Neural cell (in vitro differentiated cells): ENCODE measurements around the gene NRG2. TPM values are rescaled to one million over a fixed set of nuclear protein-coding genes. Genes with fewer than 3 reads are reported as not detected.

Source experiments
- H2AFZ ChIP-seq: fragments of 200-600, 300-800 bp; sonication (generic), shearing (Covaris generic); 2 replicates; pipeline ENCODE4 v1.6.0; 2014; ENCODE audit warnings: low read depth, mild to moderate bottlenecking, antibody characterized with exemption, low read length, moderate library complexity
- H3F3A ChIP-seq: fragments of 200-600 bp; shearing (Covaris generic); 2 replicates; pipeline ENCODE4 v1.6.1; 2016; ENCODE audit warnings: mild to moderate bottlenecking, moderate library complexity, mixed read lengths, antibody characterized with exemption, low read length; ENCODE audit not compliant: insufficient read depth, poor library complexity, severe bottlenecking
- H3K27ac ChIP-seq: fragments of 200-600, 300-800 bp; sonication (generic), shearing (Covaris generic); 2 replicates; pipeline ENCODE4 v1.5.1; 2014; ENCODE audit warnings: mild to moderate bottlenecking, low read length, moderate library complexity
- H3K27me3 ChIP-seq: fragments of 300-800, 200-600 bp; sonication (generic), shearing (Covaris generic); 2 replicates; pipeline ENCODE4 v1.6.0; 2014; ENCODE audit warnings: mild to moderate bottlenecking, low read depth, low read length, moderate library complexity; ENCODE audit not compliant: insufficient read depth
- H3K36me3 ChIP-seq: fragments of 300-800, 200-600 bp; sonication (generic), shearing (Covaris generic); 2 replicates; pipeline ENCODE4 v1.5.1; 2014; ENCODE audit warnings: mild to moderate bottlenecking, antibody characterized with exemption, low read length, moderate library complexity; ENCODE audit not compliant: insufficient read depth
- H3K4me2 ChIP-seq: fragments of 300-800, 200-600 bp; sonication (generic), shearing (Covaris generic); 2 replicates; pipeline ENCODE4 v1.6.0; 2014; ENCODE audit warnings: mild to moderate bottlenecking, low read length
- H3K4me3 ChIP-seq: fragments of 300-800, 200-600 bp; sonication (generic), shearing (Covaris generic); 2 replicates; pipeline ENCODE4 v1.5.1; 2014; ENCODE audit warnings: mild to moderate bottlenecking, low read length, moderate library complexity
- H3K79me2 ChIP-seq: fragments of 200-600 bp; shearing (Covaris generic); replicated peaks from 2 replicates; pipeline ENCODE4 v1.6.0; 2014; ENCODE audit warnings: mild to moderate bottlenecking, low read length, moderate library complexity; ENCODE audit not compliant: insufficient read depth
- H3K9ac ChIP-seq: fragments of 300-800, 200-600 bp; sonication (generic), shearing (Covaris generic); 2 replicates; pipeline ENCODE4 v1.6.1; 2016; ENCODE audit warnings: mild to moderate bottlenecking, low read length, mixed read lengths
- H3K9me2 ChIP-seq: fragments of 200-600 bp; shearing (Covaris generic); 2 replicates; pipeline ENCODE4 v1.6.1; 2016; ENCODE audit warnings: mild to moderate bottlenecking, low read length, mixed read lengths; ENCODE audit not compliant: insufficient read depth
- H3K9me3 ChIP-seq: fragments of 200-600, 300-800 bp; sonication (generic), shearing (Covaris generic); 2 replicates; pipeline ENCODE4 v1.6.1; 2016; ENCODE audit warnings: mild to moderate bottlenecking, mixed run types, low read length, moderate library complexity, mixed read lengths
- H4K20me1 ChIP-seq: fragments of 200-600 bp; shearing (Covaris generic); 2 replicates; pipeline ENCODE4 v1.6.1; 2016; ENCODE audit warnings: mild to moderate bottlenecking, mixed run types; ENCODE audit not compliant: insufficient read depth
- CTCF ChIP-seq: fragments of 450-650 bp; IDR thresholded peaks from 2 replicates; pipeline ENCODE4 v1.5.1; 2014; ENCODE audit warnings: antibody characterized with exemption, mild to moderate bottlenecking, moderate library complexity; ENCODE audit not compliant: poor library complexity, severe bottlenecking
- EP300 ChIP-seq: fragments of 450-650 bp; conservative IDR thresholded peaks from 2 replicates; pipeline ENCODE4 v1.6.1; 2014; ENCODE audit warnings: antibody characterized with exemption, mild to moderate bottlenecking, moderate library complexity; ENCODE audit not compliant: poor library complexity, severe bottlenecking
- EZH2 ChIP-seq: fragments of 200-600, 300-800 bp; shearing (Covaris generic), sonication (generic); IDR thresholded peaks from 2 replicates; pipeline ENCODE4 v1.6.1; 2014; ENCODE audit warnings: antibody characterized with exemption, low read length, borderline replicate concordance, mild to moderate bottlenecking; ENCODE audit not compliant: insufficient read depth, poor library complexity, severe bottlenecking
- MXI1 ChIP-seq: fragments of 450-650 bp; conservative IDR thresholded peaks from 2 replicates; pipeline ENCODE4 v1.6.1; 2014; ENCODE audit warnings: antibody characterized with exemption, mild to moderate bottlenecking; ENCODE audit not compliant: poor library complexity, severe bottlenecking
- POLR2AphosphoS5 ChIP-seq: IDR thresholded peaks from 2 replicates; pipeline ENCODE4 v1.6.1; 2012
- RAD21 ChIP-seq: fragments of 450-650 bp; conservative IDR thresholded peaks from 2 replicates; pipeline ENCODE4 v1.6.1; 2014; ENCODE audit warnings: antibody characterized with exemption, mild to moderate bottlenecking, moderate library complexity
- REST ChIP-seq: IDR thresholded peaks from 2 replicates; pipeline ENCODE4 v1.6.1; 2012; ENCODE audit warnings: borderline replicate concordance
- SMC3 ChIP-seq: fragments of 450-650 bp; conservative IDR thresholded peaks from 2 replicates; pipeline ENCODE4 v1.6.1; 2014; ENCODE audit warnings: antibody characterized with exemption, mild to moderate bottlenecking, moderate library complexity; ENCODE audit not compliant: poor library complexity
- TAF1 ChIP-seq: IDR thresholded peaks from 2 replicates; pipeline ENCODE4 v1.6.1; 2012; ENCODE audit warnings: low read depth
- polyA plus RNA-seq: library from polyadenylated mRNA; depleted of rRNA; stranded (reverse); fragments of >200 nt; gene quantifications from 2 replicates; pipeline ENCODE4 v1.2.3, GENCODE V29; 2014

The NRG2 gene
- polyA plus RNA-seq, 1 donor from 2014 or later, result 5.4 TPM

- Histone ChIP-seq H3F3A (no peaks in the 10 kb centered on the region), H3K27ac (no peak overlapping the region), H3K4me2 (no peak overlapping the region), H3K9me2 (no peaks in the 10 kb centered on the region), H3K9me3 (no peaks in the 10 kb centered on the region), H3K4me3 (no peak overlapping the region), H2AFZ (no peak overlapping the region), H4K20me1 (no peaks in the 10 kb centered on the region), H3K79me2 (no peaks in the 10 kb centered on the region), H3K36me3 (no peaks in the 10 kb centered on the region), H3K27me3 (no peaks in the 10 kb centered on the region), H3K9ac (no peak overlapping the region)
- TF ChIP-seq TAF1, result no peak
- TF ChIP-seq REST, result no peak
- no peak for TF ChIP-seq SMC3
- TF ChIP-seq POLR2AphosphoS5, result no peak
- TF ChIP-seq MXI1, result no peak
- TF ChIP-seq RAD21, result no peak
- TF ChIP-seq EP300, result no peak
- no peak for TF ChIP-seq EZH2
- TF ChIP-seq CTCF, result no peak
These were observed 148.1 kb downstream of the NRG2 start for GRCh38 chr5:139895046-139895445.

GRCh38 chr5:139893873-139894272, 149.2 kb downstream of the NRG2 start:
- Histone ChIP-seq H3K36me3 (no peaks in the 10 kb centered on the region), H3K4me3 (no peak overlapping the region), H3K27me3 (no peaks in the 10 kb centered on the region), H3F3A (no peaks in the 10 kb centered on the region), H3K4me2 (no peak overlapping the region), H3K79me2 (no peaks in the 10 kb centered on the region), H3K9me3 (no peaks in the 10 kb centered on the region), H4K20me1 (no peaks in the 10 kb centered on the region), H2AFZ (no peak overlapping the region), H3K9me2 (no peaks in the 10 kb centered on the region), H3K27ac (no peak overlapping the region), H3K9ac (no peak overlapping the region)
- TF ChIP-seq TAF1 (no peak), CTCF (no peak), POLR2AphosphoS5 (no peak), SMC3 (no peak), RAD21 (no peak)
